NCI-H748 (cell line): ENCODE measurements around the gene ERN1.
"Not testable (repeated sequence)": the region's sequence is repeated elsewhere in the genome, so short reads cannot be mapped to it uniquely, and the experiment has no call there.

Experiments
- DNase-seq: peaks from one replicate; lab custom pipeline; 2025; ENCODE audit not compliant: unreplicated experiment; lab: John Stamatoyannopoulos, UW

ERN1 gene

DNA sequence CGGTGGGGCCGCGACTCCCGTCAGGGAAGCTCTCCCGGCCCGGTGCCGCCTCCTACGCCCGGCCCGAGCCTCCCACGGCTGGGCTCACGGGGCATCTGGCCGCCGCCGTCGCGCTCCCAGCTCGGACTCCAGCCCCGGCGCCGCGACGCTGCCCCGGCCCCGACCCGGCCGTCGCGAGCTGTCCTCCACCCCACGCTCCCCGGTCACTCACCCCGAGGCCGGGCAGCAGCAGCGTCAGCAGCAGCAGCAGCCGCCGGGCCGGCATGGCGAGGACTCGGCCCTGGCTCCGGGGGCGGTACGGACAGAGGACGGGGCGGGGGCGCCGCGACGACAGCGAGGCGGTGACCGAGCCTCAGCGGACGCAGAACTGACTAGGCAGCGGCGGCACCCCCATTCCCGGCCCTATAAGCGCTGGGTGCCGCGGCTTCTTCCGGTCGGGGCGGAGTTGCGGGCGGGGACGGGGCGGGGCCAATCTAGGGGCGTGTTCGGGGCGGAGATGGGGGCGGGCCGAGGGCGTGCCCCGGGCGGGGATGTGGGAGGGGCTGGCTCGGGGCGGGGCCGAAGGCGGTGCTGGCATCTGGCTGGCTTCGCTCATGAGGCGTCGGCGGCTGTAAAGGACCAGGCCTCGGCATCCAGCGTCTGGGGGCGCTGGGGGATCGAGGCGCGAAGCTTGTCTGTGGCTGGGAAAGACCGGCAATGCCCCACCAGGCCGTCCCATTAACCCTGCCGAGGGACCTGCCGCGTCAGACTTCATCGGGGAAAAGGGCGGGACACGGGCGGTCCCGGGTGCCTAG is at the start of gene ERN1:
TSS of gene ERN1 (minus strand) at position 380 of the 794 bp plus-strand sequence. CDS start at position 265, 115 bp downstream.
- DNase-seq, result peak; percentile 91

DNA sequence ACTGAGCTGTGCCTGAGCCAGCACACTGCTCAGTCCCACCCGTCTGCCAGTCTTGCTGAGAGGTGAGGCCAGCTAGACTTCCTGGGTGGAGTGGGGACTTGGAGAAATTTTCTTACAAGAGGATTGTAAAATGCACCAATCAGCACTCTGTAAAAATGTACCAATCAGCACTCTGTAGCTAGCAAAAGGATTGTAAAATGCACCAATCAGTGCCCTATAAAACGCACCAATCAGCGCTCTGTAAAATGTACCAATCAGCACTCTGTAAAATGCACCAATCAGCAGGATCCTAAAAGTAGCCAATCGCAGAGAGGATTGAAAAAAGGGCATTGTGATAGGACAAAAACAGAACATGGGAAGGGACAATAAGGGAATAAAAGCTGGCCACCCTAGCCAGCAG is 49.1 kb upstream of the ERN1 start:
- not testable (repeated sequence) for DNase-seq

DNA sequence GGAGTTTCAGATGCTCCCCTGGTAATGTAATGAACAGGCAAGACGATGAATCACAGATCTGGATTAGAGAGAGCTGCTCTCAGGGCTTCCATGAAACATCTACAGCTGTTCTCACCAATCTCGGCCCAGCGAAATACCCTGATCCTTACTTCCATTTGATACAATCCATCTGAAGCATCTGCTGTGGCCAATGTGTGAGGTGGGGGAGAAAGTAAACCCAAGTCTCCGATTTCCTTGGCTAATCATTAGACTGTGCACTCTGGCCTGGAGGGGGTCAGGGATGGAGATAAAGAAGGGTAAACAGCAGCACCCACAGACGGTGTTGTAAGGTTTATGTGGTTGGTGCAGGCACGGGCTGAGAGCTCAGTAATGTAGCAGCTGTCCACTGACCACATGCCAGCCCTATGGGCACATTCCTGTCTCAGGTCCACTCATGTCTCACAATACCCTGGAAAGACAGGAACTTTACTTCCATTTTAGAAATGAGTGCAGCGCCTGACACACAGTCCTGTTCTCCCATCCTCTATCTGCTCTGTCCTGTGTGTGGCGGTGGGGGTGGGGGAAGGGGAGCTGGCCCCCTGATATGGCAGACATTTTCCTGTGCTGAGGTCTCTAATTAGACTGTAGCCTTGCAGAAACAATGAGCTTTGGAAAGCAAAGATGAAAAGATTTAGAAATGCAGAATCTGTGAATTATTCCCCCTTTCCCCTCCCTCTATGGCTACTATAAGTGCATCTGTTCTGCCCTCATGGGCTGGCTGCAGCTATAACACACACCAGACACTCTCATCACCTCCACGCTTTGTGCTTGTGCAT is 48.3 kb upstream of the ERN1 start:
- no peak for DNase-seq

DNA sequence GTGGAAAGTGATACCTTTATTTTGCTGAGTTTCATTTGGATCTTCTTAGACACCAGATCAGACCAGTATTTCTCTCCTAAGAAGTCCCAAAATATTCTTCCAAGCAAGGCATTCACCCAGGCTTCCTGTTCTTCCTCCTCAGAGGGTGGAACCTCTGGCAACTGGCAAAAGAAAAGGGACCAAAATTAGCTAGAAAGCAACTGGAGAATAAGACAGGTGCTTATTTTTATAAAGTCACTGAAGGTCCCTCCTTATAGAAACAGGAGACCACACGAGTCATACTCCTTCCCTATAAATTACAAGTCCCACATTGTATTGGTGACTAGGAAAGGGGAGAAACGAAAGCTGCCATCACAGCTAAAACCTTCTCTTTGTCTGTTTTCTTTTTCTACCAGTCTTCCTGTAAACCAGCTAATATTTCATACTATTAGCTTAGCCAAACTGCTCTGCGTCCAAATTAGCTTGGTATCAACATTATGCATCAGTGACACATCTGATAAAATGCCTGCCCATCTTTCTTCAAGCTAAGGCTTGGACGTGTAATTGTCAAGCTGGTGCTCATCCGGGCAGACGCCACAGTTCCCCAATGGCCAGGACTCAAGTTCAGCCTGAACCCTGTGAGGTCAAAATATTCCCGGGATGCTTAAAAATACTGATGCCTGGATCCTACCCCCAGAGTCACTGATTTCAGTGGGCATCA is 47.5 kb upstream of the ERN1 start:
- no peak for DNase-seq

DNA sequence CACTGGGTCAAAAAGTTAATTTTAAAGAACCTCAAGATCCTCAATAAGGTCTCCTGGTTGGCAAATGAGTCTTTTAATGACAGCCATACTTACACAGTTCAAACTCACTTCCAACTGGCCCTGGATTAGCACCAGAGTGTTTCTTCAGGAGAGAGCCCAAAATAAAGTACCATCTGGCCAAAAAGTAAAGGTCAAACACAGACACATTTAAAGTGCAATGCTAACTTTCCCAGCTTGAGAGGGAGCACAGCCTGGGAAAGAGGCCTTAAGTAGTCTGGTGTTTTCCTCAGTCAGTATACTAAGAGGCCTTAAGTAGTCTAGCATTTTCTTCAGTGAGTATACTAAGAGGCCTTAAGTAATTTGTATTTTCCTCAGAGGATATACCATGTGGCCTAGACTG is 46.6 kb upstream of the ERN1 start:
- no peak for DNase-seq

DNA sequence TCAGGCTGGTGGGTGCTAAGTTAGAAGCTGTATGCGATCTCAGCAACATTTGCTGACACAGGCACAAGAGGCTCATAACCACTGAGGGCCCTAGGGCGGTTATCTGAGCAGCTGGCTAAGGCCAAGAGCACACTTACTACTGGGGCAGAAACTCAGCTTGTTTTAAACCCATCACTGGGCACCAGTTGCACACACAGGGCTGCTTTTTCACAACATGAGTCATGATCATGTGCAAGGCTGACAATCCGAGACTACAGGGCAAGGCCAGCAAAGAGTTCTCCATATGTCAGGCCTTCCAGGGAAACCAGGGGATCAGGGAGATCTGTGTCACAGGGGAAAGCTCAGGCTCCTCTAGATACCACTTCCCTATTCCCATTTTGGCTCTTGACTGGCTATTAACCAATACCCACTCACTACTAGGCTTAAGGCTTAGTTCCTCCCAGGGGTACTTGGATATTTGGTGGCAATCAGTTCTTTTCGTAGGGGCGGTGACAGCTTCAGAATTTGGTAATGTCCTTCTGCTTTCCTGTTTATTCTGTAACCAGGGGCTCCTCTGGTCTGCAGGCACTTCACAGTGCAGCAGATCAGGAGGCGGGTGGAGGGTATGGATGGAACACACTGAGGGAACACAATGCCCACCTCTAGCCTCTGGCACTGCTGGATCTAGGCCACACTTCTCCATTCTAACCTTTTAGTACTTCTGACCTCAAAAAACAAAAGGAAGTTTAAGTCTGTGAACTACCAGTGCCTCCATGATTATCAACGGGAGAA is 44.9 kb upstream of the ERN1 start:
- DNase-seq, result no peak

DNA sequence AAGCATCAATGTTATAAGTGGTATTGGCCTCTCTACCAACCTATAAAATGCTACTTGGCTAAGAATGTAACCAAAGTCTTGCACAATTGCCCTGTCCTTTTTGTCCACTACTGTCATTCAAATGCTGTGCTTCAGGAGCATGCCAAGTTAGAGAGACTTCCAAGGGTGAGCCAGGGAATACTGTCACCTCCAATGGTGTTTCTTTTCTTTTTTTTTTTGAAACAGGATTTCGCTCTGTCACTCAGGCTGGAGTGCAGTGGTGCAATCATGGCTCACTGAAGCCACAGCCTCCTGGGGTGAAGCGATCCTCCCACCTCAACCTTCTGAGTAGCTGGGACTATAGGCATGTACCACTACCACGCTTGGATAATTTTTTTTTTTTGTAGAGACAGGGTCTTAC is 43.7 kb upstream of the ERN1 start:
- no peak for DNase-seq

DNA sequence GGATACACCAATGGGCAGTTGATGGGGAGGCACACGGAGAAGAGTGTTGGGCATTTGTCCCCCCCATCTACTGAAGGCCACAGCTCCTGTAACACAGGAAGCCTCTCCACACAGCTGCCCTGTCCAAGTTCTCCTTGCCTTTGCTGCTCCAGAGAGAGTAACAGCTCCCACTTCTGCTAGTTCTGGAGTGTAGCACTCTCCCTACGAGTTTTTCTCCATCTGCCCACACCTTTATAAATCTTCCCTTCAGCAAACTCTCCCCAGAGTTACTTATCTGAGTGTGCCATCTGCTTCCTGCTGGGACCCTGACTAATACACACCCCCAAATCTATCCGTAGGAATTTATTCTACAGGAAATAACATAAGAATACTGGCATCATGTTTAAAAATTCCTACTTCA is 42.6 kb upstream of the ERN1 start:
- DNase-seq, result no peak

DNA sequence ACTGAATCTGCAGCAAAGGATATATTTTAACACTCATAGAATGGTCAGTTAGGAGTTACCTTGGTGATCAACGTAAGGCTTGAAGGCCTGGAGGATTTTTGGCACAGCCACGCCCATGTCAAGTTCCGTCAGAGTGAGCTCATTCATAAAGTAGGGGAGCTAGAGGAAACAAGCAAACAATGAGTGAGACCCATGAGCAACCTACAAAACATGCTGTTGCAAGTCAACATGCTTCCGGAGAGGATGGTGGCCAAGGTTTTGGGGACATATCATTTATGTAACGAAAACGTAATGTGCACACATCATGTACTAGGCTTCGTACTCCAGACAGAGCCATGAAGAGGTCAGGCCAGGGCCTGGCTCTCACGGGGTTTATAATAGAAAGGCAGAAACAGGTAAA is 41.1 kb upstream of the ERN1 start:
- DNase-seq, result no peak

DNA sequence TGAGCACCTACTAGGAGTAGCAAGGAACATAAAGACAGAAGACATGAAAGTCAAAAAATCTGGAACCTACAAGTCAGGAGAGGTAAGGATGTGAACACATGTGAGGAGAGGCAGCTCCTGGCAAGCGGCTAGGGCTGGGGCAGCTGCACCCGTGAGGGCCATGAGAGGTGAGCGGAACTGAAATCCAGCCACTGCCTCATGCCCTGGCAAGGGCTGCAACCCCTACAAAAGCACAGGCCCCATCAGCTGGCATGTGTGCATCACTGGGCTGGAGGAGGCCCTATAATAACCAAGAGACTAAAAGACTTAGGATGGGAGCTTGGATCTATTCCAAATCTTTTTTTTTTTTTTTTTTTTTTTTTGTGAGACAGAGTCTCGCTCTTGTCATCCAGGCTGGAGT is 40.3 kb upstream of the ERN1 start:
- DNase-seq, result no peak

DNA sequence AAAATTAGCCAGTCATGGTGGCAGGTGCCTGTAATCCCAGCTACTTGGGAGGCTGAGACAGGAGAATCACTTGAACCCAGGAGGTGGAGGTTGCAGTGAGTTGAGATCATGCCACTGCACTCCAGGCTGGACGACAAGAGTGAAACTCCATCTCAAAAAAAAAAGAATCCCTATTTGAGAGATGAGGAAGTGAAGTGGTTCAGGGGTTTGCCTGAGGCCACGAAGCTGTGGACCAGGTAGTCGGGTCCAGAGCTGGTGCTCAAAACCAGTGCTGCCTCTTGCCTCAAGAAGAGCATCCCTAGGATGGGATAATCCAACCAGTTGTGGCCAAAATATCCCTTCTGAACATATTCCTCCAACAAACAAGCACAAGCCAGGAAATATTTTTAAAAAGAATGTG is 37.7 kb upstream of the ERN1 start:
- DNase-seq, result not testable (repeated sequence)

DNA sequence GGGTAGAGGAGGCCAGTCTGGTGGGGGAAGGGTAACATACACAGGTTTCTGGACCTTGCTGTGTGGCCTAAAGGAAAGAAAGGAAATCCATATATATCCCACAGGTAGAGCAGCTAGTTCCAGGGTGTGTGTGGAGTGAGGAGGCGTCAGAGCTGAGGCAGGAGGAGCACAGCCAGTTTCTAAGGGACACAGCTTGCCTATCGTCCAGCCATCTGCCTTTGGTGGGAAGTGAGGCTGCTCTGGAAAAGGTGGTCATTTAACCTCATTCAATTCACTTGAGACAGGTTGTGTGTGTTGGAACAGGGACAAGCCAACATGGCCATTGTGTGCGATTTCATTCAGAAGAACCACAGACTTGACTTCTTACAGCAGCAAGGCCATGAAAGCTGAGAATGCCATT is 36.9 kb upstream of the ERN1 start:
- DNase-seq, result no peak

DNA sequence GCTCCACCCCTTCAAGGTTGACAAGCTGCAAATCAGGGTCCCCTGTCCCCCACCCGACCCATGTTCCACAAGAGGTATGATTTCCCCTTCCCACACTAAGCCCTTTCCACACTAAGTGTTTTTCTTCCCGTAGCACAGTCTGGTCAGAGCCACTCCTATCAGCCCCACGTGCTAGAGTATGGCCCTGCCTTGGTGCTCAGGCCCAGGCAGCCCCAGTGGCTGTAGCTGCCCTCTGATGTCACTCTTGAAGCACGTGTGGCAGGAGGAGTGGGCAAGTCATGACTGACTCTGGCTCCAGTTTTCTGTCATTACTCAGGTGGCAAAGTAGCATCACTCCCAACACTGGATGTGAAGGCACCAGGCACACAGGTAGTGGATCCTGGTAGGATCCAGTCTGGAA is 35.4 kb upstream of the ERN1 start:
- DNase-seq, result no peak

DNA sequence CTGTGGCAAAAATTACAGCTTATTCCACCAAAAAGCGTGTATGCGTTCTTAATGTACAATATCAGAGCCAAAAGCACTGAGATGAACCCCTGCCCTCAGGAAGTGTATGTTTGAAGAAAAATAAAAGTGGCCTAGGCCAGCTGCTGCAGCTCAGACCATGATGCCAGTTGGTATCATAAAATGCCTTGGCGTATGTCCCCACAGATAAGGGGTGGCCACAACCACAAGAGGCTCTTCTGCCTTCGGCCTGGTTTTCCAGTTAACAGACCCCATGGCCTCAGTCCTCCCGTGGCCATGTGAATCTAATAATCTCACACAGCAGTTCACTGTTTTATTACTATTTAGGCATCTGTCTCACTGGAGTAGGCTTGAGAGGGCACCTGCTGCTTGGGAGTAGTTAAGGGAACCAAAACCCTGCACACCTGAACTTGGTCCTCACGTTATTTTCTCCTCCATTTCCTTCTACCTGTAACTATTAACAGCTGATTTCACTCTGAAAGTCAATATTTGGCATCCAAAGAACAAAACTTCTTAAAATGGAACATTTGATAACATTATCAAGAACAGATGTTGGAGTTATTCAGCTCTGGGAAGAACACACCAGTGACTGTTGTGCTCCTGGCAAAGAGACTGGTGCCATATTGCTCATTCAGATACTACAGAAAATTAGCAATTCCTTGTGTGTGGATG is 34.8 kb upstream of the ERN1 start:
- DNase-seq, result no peak

DNA sequence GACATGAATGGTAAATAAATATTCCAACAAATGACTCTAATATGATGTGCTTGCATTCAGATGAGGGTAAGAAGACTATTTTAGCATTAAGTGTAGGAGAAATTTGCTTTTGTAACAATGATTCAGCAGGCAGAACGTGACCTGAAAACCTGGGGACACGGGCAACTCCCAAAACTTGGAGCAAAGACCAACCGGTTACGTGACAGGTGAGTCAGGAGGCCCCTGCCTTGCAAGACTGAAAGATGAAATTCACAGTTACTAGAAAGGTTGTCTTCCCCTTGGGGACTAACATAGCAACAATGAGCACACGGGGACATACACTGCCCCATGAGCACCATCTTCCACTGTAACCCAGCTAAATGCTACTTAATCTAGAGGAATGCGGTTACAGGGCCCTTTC is 33.5 kb upstream of the ERN1 start:
- DNase-seq, result no peak

DNA sequence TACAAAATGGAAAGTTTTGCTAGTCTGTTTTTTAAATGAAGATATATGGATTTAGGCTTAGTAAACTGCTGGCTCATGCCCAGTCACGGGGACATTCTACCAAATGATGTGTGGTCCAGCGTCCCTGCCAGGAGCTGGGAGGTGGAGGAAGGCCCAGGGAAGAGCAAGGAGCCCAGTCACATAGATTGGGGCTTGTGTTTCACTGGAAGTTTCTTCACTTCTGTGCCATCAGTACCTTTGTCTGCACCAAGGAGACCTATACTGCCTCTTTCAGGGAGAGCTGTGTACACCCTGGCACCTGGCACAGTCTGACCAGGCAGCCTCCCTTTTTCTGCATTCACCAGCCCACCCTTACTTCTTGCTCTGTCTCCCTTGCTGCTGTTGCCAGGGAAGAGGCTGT is 32.6 kb upstream of the ERN1 start:
- DNase-seq, result no peak

DNA sequence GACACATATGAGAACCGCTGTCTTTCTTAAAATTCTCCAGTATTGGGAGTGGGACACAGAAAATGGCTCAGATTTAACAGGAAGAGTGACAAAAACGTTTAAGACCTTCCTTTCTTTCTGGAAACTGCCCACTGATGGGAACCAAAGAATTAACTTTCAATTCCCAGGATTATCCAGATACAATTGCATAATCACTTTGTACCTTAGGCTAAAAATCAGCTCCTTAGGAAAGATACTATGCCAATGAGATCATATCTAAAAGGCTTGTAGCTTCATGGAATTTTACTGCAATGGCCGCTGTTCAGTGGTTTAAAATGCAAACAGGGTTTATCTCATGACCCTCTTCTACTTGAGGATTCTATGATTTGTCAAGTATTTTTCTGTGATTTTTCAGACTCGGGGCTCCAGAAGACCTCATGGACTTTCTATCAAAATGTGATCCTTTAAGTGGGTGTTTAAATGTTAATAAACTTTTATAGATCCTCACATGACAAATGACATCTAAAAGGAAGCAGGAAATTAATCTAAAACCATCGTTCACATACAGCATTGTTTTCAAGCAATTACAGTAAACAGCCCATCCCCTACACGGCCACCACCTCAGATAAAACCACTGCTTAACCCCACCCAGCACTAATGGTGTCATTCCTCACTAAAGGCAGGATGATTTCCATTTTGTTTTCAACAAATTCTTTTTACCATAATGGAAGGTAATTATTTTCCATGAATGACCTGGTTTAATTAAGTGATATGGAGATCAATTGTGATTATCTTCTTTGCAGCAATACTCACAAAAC is 31.6 kb upstream of the ERN1 start:
- DNase-seq, result peak; percentile 51

DNA sequence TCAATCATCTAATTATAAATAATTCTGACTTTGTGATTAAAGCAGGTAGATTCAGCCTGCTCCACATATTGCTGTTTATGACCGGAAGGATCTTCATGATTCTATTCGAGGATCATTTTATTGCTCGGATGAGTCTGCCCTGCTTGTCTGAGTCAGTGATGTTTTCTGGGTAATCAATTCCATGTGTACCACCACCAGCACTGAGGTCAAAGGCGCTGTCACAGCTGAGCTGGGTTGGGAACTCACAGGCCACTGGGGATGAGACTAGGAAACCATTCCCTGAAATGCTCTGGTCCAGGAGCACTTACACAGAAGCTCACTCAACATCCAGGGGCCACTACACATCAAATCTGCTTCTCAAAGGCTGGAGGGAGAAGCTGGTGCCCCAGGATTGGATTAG is 30.4 kb upstream of the ERN1 start:
- DNase-seq, result no peak

DNA sequence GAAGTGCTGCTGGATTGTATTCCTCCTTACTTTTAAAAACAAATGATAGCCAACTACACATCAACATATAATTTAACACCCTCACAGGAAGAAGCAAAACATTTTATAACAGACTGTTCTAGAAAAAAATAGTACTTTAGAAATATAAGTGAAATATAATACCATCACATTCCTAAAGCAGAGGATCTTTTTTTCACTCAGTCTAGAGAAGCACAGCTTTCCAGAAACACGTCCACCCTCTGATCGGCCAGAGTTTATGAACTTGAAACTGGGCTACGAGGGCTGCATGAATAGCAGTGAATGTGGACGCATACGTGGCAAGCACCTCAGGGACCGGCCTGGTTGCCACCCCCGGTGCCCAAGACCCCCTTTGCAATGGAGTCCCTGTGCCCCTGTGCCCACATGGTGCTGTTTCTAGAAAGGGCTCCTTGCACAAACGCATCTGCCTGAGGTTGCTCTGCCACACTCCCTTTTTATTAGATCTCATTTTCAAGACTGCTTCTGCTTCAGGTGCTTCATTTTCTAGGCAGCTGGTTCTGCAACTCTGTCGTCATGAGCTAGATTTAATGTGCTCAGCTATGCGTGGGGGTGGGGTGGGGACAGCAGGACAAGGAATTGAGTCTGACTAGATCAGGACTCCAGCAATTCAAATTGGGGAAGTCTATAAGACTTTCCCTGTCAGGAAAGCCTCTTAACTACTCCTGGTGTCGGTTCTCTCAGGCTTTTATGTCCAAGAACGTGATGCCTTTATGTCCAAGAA is 29.1 kb upstream of the ERN1 start:
- no peak for DNase-seq
